DND-41 (cell line): ENCODE results near the gene ZNF19.

ENCODE experiments used
- ATAC-seq: fragments of 200-7000 bp; cut with Tn5 transposase; 3 replicates; pipeline ENCODE4 v1.9.1; 2021; ENCODE audit warnings: low read depth; ENCODE audit not compliant: insufficient read depth
- DNase-seq: peaks from one replicate; pipeline ENCODE4 v3.0.0-alpha.2; 2020
- H2AFZ ChIP-seq: 2 replicates; pipeline ENCODE4 v1.6.0; 2012; ENCODE audit warnings: low read depth, low read length
- H3K27ac ChIP-seq: 2 replicates; pipeline ENCODE4 v1.5.1; 2012; ENCODE audit warnings: low read length, inconsistent platforms
- H3K27me3 ChIP-seq: fragments of 200-600 bp; sonication (generic); 2 replicates; pipeline ENCODE4 v1.6.0; 2012; ENCODE audit warnings: low read length, mild to moderate bottlenecking, inconsistent platforms; ENCODE audit not compliant: insufficient read depth, poor library complexity
- H3K36me3 ChIP-seq: 2 replicates; pipeline ENCODE4 v1.5.1; 2012; ENCODE audit warnings: low read length, inconsistent platforms; ENCODE audit not compliant: insufficient read depth
- H3K4me1 ChIP-seq: 2 replicates; pipeline ENCODE4 v1.5.1; 2012; ENCODE audit warnings: mild to moderate bottlenecking, low read length; ENCODE audit not compliant: insufficient read depth
- H3K4me2 ChIP-seq: 2 replicates; pipeline ENCODE4 v1.6.0; 2012; ENCODE audit warnings: mild to moderate bottlenecking, moderate library complexity, low read length, inconsistent platforms; ENCODE audit not compliant: insufficient read depth
- H3K4me3 ChIP-seq, 2 experiments: fragments of 200-600 bp in 1 of 2; shearing (Covaris generic) in 1 of 2; 2 replicates each; pipeline ENCODE4 v1.5.1; 2012 to 2016; ENCODE audit warnings: inconsistent platforms in 2 of 2, low read length in 2 of 2, mild to moderate bottlenecking in 2 of 2, low read depth in 1 of 2, moderate library complexity in 1 of 2
- H3K79me2 ChIP-seq: 2 replicates; pipeline ENCODE4 v1.6.0; 2012; ENCODE audit warnings: low read length, inconsistent platforms; ENCODE audit not compliant: insufficient read depth
- H3K9ac ChIP-seq: 2 replicates; pipeline ENCODE4 v1.6.0; 2012; ENCODE audit warnings: low read depth, mild to moderate bottlenecking, inconsistent platforms, low read length, moderate library complexity
- H3K9me3 ChIP-seq: 2 replicates; pipeline ENCODE4 v1.5.1; 2012; ENCODE audit warnings: low read length, moderate library complexity, mild to moderate bottlenecking, inconsistent platforms; ENCODE audit not compliant: insufficient read depth, severe bottlenecking
- H4K20me1 ChIP-seq: 2 replicates; pipeline ENCODE4 v1.6.0; 2012; ENCODE audit warnings: low read length; ENCODE audit not compliant: insufficient read depth
- EZH2 ChIP-seq: IDR thresholded peaks from 3 replicates; pipeline ENCODE4 v1.6.1; 2012; ENCODE audit warnings: borderline replicate concordance, low read depth, mild to moderate bottlenecking, moderate library complexity, low read length, inconsistent platforms; ENCODE audit not compliant: severe bottlenecking
- TF ChIP-seq, protein P1 (sequence below): IDR thresholded peaks from 2 replicates; pipeline ENCODE4 v1.5.1; 2012; ENCODE audit warnings: borderline replicate concordance, low read length, moderate library complexity, mild to moderate bottlenecking; ENCODE audit not compliant: poor library complexity, severe bottlenecking; ENCODE audit errors: extremely low read depth

ZNF19 gene

DNA sequence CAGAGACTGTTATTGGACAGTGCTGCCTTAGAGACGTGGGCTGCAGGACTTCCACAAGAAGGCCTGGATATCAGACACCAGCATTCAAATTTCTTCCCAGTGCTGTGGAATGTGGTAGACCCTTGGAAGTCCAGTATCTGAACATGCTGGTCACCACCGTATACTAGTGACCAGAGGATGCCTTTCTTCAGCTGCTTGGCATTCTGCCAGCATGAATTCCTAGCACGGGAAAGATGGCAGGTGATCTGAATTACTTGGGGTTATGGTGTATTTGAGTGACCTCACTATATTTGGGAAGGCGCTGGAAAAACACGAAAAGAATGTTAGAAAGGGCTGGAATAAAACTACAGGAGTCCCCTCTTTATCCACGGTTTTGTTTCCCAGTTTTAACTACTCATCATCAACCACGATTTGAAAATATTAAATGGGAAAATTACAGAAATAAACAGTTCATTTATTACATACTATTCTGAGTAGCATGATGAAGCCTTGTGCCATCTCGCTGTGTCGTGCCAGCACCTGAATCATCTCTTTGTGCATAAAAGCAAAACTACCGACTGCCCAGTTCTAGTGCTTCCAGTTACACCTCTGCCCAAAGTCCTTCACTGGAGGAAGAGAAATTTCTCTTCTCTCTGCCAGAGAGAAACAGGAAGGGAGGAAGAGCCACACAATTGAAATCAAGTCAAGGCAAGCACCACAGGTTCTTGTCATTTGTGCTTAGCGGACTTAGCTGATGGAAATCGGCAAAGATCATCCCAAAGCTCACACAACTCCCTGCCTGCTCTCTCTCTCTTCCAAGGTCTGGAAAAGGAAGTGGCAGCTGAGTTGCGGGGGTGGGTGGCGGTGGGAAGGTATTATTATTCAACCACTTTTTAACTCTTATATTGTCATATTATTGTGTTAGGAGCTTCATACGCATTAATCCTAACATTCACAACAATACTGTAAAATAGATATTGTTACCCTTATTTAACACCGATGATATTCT, 35.7 kb upstream of the ZNF19 start:
- peaks cover 4% of the 10 kb centered on the region for H3K27me3 ChIP-seq
- DNase-seq (no peak), ATAC-seq (no peak)
- TF ChIP-seq EZH2, result no peak
- TF ChIP-seq, protein P1, sequence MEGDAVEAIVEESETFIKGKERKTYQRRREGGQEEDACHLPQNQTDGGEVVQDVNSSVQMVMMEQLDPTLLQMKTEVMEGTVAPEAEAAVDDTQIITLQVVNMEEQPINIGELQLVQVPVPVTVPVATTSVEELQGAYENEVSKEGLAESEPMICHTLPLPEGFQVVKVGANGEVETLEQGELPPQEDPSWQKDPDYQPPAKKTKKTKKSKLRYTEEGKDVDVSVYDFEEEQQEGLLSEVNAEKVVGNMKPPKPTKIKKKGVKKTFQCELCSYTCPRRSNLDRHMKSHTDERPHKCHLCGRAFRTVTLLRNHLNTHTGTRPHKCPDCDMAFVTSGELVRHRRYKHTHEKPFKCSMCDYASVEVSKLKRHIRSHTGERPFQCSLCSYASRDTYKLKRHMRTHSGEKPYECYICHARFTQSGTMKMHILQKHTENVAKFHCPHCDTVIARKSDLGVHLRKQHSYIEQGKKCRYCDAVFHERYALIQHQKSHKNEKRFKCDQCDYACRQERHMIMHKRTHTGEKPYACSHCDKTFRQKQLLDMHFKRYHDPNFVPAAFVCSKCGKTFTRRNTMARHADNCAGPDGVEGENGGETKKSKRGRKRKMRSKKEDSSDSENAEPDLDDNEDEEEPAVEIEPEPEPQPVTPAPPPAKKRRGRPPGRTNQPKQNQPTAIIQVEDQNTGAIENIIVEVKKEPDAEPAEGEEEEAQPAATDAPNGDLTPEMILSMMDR, result no peak
- H3K9ac ChIP-seq, result no peak overlapping the region
- no peak overlapping the region for H3K4me3 ChIP-seq
- H3K9me3 ChIP-seq, result no peaks in the 10 kb centered on the region
- no peaks in the 10 kb centered on the region for H3K79me2 ChIP-seq
- no peak overlapping the region for H2AFZ ChIP-seq
- H3K4me2 ChIP-seq, result no peak overlapping the region
- H3K4me1 ChIP-seq, result no peaks in the 10 kb centered on the region
- no peaks in the 10 kb centered on the region for H3K36me3 ChIP-seq
- H3K27ac ChIP-seq, result no peak overlapping the region
- H4K20me1 ChIP-seq, result no peaks in the 10 kb centered on the region

DNA sequence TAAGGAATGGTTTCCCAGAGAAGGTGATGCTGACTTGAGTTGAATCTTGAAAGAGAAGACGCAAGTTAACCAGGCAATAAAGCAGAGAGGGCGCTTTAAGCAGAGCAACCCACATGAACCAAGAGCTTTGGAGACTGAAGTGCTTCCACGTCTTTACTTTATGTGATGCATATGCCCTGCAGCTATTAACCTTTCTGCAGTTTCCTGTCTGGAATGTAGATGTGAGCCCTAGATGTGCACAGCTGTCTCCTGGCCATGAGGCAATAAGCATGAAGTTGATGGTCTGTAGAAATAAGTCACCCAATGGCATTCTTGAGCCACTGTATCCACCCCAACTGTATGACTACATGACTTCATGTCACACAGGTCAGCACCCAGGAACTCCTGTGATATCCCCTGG, 31.4 kb upstream of the ZNF19 start:
- Histone ChIP-seq H3K4me2 (no peak overlapping the region), H2AFZ (no peak overlapping the region), H3K27me3 (no peaks in the 10 kb centered on the region), H3K79me2 (no peaks in the 10 kb centered on the region), H4K20me1 (no peaks in the 10 kb centered on the region), H3K4me3 (no peak overlapping the region), H3K9ac (no peak overlapping the region), H3K4me1 (no peaks in the 10 kb centered on the region), H3K9me3 (no peaks in the 10 kb centered on the region), H3K36me3 (no peaks in the 10 kb centered on the region), H3K27ac (no peak overlapping the region)
- DNase-seq (no peak), ATAC-seq (no peak)
- no peak for TF ChIP-seq EZH2
- TF ChIP-seq, protein P1, result no peak

GRCh38 chr16:71515026-71515425, 25.9 kb upstream of the ZNF19 start:
- DNase-seq, result no peak

More at GRCh38 chr16:71515026-71515425, 25.9 kb upstream of the ZNF19 start:
- no peaks in the 10 kb centered on the region for H3K9me3 ChIP-seq
- TF ChIP-seq, protein P1, result no peak
- no peak for TF ChIP-seq EZH2
- no peak overlapping the region for H3K27ac ChIP-seq
- H3K4me1 ChIP-seq, result no peaks in the 10 kb centered on the region
- H3K9ac ChIP-seq, result no peak overlapping the region
- H4K20me1 ChIP-seq, result no peaks in the 10 kb centered on the region
- H3K27me3 ChIP-seq, result peaks cover 2% of the 10 kb centered on the region
- H2AFZ ChIP-seq, result no peak overlapping the region
- ATAC-seq, result no peak
- H3K79me2 ChIP-seq, result no peaks in the 10 kb centered on the region
- no peak overlapping the region for H3K4me3 ChIP-seq
- no peak overlapping the region for H3K4me2 ChIP-seq
- no peaks in the 10 kb centered on the region for H3K36me3 ChIP-seq
